Hair follicular keratinocyte (primary cell): ENCODE measurements around the gene ATP8B4. TPM values are rescaled to one million over a fixed set of nuclear protein-coding genes. Genes with fewer than 3 reads are reported as not detected.

ENCODE experiments used
- total RNA-seq: library from RNA; depleted of rRNA; stranded (reverse); fragments of >200 nt; gene quantifications from 2 replicates; pipeline ENCODE4 v1.2.3, GENCODE V29; 2015

Gene ATP8B4
- total RNA-seq = not detected in 2 replicates

GRCh38 chr15:50119063-50120040, at the start of gene ATP8B4:
Gene ATP8B4, minus strand, starts transcription at chr15:50119233. Its CDS starts 12,267 bp downstream, at chr15:50106966.

Other genes starting within 250 kb of the ATP8B4 start
- gene SLC27A2, start 63.0 kb upstream of the ATP8B4 start, total RNA-seq = not detected in 2 replicates
- not detected in 2 replicates for gene HDC, start 146.5 kb upstream of the ATP8B4 start, total RNA-seq
- gene GABPB1, start 236.0 kb upstream of the ATP8B4 start, total RNA-seq = 23.3 and 30.8 TPM in 2 replicates